Heart left ventricle (tissue), 16 donors: ENCODE data around the gene PPM1L. TPM values are rescaled to one million over a fixed set of nuclear protein-coding genes. Genes with fewer than 3 reads are reported as not detected.
A peak's percentile ranks its signal among the peaks of the same experiment; 100 is the strongest.

Experiments
- ATAC-seq, 4 donors: fragments of 200-7000 bp; cut with Tn5 transposase; one replicate each; pipeline ENCODE4 v1.9.1; 2020 to 2022; ENCODE audit warnings: moderate library complexity in 4 of 4, mild to moderate bottlenecking in 3 of 4, moderate number of reproducible peaks in 1 of 4
- DNase-seq, 5 donors: peaks; one replicate each; pipeline ENCODE4 v3.0.0-alpha.2; 2020
- H3K27ac ChIP-seq, 12 donors: fragments of 200-600 bp; sonication (generic) in 4 of 12; one replicate each; pipeline versions ENCODE4 v1.5.0 to v1.8.0; 2016 to 2022; ENCODE audit warnings: mild to moderate bottlenecking in 2 of 12
- H3K27me3 ChIP-seq, 9 donors: fragments of 200-600 bp; sonication (generic) in 2 of 9; one replicate each; pipeline versions ENCODE4 v1.5.1 to v1.8.0; 2016 to 2022; ENCODE audit warnings: mild to moderate bottlenecking in 3 of 9
- H3K36me3 ChIP-seq, 9 donors: fragments of 200-600 bp; sonication (generic) in 2 of 9; one replicate each; pipeline versions ENCODE4 v1.5.0 to v1.8.0; 2018 to 2022; ENCODE audit warnings: mild to moderate bottlenecking in 2 of 9
- H3K4me1 ChIP-seq, 12 donors: fragments of 200-600 bp; sonication (generic) in 4 of 12; one replicate each; pipeline versions ENCODE4 v1.5.0 to v1.8.0; 2016 to 2022; ENCODE audit warnings: mild to moderate bottlenecking in 3 of 12
- H3K4me3 ChIP-seq, 12 donors: fragments of 200-600 bp; sonication (generic) in 4 of 12; one replicate each; pipeline versions ENCODE4 v1.5.0 to v1.8.0; 2017 to 2022; ENCODE audit warnings: mild to moderate bottlenecking in 9 of 12, moderate library complexity in 4 of 12
- H3K9me3 ChIP-seq, 12 donors: fragments of 200-600 bp; sonication (generic) in 4 of 12; one replicate each; pipeline versions ENCODE4 v1.5.0 to v1.8.0; 2016 to 2022; ENCODE audit warnings: mild to moderate bottlenecking in 1 of 12
- POLR2A ChIP-seq, 2 donors: fragments of 450-650 bp; IDR thresholded peaks; one replicate each; pipeline ENCODE4 v1.6.1; 2017; ENCODE audit warnings: antibody characterized with exemption in 2 of 2, mild to moderate bottlenecking in 2 of 2, moderate library complexity in 2 of 2
- WGBS, 4 donors: extraction: QIAGEN DNeasy Blood & Tissue Kit in 2 of 4; methylation state at CpG; one replicate each; pipeline versions ENCODE4 v1.1.5 to v1.1.7; 2013 to 2018; 5-methylcytosine and 5-hydroxymethylcytosine counted together
- intact Hi-C, 10 donors: fragments of 100-400 bp; cut with DNase I; formaldehyde crosslinking; loops; one replicate each; pipeline versions ENCODE4 v1.11.1 to v1.14.2; 2022
- polyA plus RNA-seq, 2 donors: library from polyadenylated mRNA; stranded (reverse); fragments of 200-250 nt; gene quantifications; one replicate each; pipeline ENCODE4 v1.2.3, GENCODE V29; 2013
- total RNA-seq, 9 donors: library from RNA; depleted of rRNA in 2 of 9; stranded (reverse); fragments of >200 nt in 2 of 9; fragmentation: NEBNext Ultra II Directional in 3 of 9; extraction: Animal tissue kit (Norgen Biotek cat#: 25700) in 3 of 9; gene quantifications; one replicate each; pipeline versions ENCODE4 v1.1.0 to v1.2.4, GENCODE V29; 2016 to 2023
- TF ChIP-seq, protein P1 (sequence below), 12 donors: fragments of 200-600 bp; sonication (generic) in 4 of 12; IDR thresholded peaks; one replicate each; pipeline versions ENCODE4 v1.5.0 to v1.8.0; 2018 to 2022; ENCODE audit warnings: antibody characterized with exemption in 12 of 12, mild to moderate bottlenecking in 5 of 12
- donor health status: ischemic (EF 13 %, LVEDD 7.1; RV severe dilation, severe dysfunction).
- donor health status: healthy with polysubstance abuse.
- donor health status: DM: no; HTN: yes; CAD: no.
- donor health status: DM: no; HTN: no; CAD: no.
- donor health status: ischemic (EF 25% LVEDD 6.9; RV normal size, moderate dysfunction).
- donor health status: ischemic (EF 25% LVEDD 5.7; RV mildly dilated, moderate dysfunction).
- donor health status: healthy.
- donor health status: DM: yes; HTN: yes; CAD: no.
- donor health status: ischemic (EF 35%, LVEDD 5.7; RV mildly dilated, moderate dysfunction).
- donor health status: nonischemic (EF 11% LVEDD 7.7; RV severe dilation, severe dysfunction).
- donor health status: DM: yes; HTN: yes; CAD: no.
- donor health status: PGD.
- donor health status: ischemic (EF 29% LVEDD 5.4; RV normal size, mild dysfunction).
- donor health status: nonischemic (EF 23%, LVEDD 6.1; RV moderate dilation, normal function).

PPM1L gene
- total and polyA plus RNA-seq, 11 donors = 6.2 to 89.6 (median 41.7) TPM

DNA sequence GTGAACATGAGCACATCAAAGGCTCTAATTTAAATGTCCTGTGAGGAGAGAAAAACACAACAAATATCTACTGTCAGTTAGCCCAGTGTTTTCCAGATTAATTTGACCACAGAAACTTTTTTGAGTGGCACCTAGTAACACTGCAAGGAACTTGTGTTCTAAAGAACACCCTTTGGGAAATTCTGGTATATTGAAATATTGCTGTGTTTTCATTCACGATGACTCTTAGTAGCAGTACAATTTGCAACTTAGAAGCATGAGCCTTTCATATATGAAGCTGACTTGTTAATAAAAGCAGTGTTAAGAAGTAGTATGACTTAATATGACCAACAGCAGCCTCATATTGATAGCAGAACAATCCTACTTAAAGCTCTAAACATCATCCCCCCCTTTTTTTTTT lies 317.1 kb downstream of the PPM1L start:
- Histone ChIP-seq H3K27ac (no peak overlapping the region), H3K4me1 (peaks cover 0 to 33% (median 6%) of the 10 kb centered on the region in 12 donors), H3K36me3 (peaks cover 0 to 5% (median 0%) of the 10 kb centered on the region in 9 donors), H3K9me3 (no peaks in the 10 kb centered on the region), H3K27me3 (no peaks in the 10 kb centered on the region), H3K4me3 (no peak overlapping the region)
- no peak for DNase-seq
- intact Hi-C loops = loop anchor here in 1 of 10 donors (10.0 kb wide), 1 partner anchor 342 kb away; no protein-coding TSS in a partner anchor
- TF ChIP-seq, protein P1, sequence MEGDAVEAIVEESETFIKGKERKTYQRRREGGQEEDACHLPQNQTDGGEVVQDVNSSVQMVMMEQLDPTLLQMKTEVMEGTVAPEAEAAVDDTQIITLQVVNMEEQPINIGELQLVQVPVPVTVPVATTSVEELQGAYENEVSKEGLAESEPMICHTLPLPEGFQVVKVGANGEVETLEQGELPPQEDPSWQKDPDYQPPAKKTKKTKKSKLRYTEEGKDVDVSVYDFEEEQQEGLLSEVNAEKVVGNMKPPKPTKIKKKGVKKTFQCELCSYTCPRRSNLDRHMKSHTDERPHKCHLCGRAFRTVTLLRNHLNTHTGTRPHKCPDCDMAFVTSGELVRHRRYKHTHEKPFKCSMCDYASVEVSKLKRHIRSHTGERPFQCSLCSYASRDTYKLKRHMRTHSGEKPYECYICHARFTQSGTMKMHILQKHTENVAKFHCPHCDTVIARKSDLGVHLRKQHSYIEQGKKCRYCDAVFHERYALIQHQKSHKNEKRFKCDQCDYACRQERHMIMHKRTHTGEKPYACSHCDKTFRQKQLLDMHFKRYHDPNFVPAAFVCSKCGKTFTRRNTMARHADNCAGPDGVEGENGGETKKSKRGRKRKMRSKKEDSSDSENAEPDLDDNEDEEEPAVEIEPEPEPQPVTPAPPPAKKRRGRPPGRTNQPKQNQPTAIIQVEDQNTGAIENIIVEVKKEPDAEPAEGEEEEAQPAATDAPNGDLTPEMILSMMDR (IDR thresholded peaks at IDR 0.05) = no peak
- TF ChIP-seq POLR2A (IDR thresholded peaks at IDR 0.05) = no peak
- ATAC-seq = no peak
- 91 to 100% (median 97%) methylated on average over 1 of the region's 1 CpG for WGBS, 4 donors

DNA sequence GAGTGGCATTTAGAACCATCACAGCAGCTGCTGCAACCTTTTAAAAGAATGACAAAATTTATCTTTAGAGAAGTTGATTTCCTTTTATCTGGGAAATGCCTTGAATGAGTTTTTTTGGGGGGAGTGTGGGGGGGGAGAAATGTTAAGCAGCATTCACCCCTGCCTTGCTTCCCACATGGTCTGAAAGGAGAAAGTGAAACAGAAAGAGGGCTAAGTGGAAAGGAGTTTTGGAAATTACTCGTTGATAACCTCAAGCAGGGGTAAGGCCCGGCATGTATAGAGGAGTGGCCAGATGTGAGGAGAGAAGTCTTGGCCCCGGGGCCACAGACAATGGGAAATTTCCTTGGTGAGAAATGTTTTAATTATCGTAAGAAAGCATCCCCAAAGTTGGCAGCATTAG lies 325.6 kb downstream of the PPM1L start:
- peak overlapping the region in 10 of 12 donors; percentile 15 to 65 (median 42) for H3K27ac ChIP-seq

DNA sequence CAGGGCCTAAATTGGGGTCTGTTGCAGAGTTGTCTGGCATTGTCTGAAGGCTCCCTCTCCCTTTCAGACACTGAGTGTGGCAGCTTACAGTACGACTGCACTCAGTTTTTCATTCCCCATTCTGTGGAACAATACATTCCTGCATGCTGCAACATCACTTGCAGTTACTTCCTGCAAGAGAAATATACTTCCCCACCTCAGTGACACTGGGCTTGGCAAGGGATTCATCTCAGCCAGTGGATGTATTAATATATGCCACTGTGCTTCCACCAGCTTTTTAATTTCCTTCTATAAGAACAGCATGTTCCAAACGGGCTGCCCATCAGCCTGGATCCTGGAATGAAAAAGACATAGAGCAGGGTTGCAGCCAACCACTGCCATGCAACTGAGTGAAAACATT lies 326.0 kb downstream of the PPM1L start:
- Histone ChIP-seq H3K27ac (peak overlapping the region in 11 of 12 donors; percentile 12 to 65 (median 40)), H3K4me3 (peak overlapping the region in 1 of 12 donors; percentile 19), H3K36me3 (peaks cover 0 to 43% (median 19%) of the 10 kb centered on the region in 9 donors), H3K9me3 (no peaks in the 10 kb centered on the region), H3K27me3 (no peaks in the 10 kb centered on the region), H3K4me1 (peaks cover 0 to 28% (median 11%) of the 10 kb centered on the region in 12 donors)
- TF ChIP-seq POLR2A (IDR thresholded peaks at IDR 0.05) = no peak
- TF ChIP-seq, protein P1 (IDR thresholded peaks at IDR 0.05) = no peak
- 11 to 34% (median 22%) methylated on average over 2 of the region's 2 CpGs for WGBS, 4 donors
- DNase-seq (peak in 1 of 5 donors; percentile 66), ATAC-seq (peak; percentile 79 to 91 (median 90))
- intact Hi-C loops = no loop called here

More for the DNA sequence above, 325.6 kb downstream of the PPM1L start:
- no peak for TF ChIP-seq POLR2A (IDR thresholded peaks at IDR 0.05)
- TF ChIP-seq, protein P1 (IDR thresholded peaks at IDR 0.05) = no peak
- Histone ChIP-seq H3K9me3 (no peaks in the 10 kb centered on the region), H3K4me1 (peaks cover 0 to 28% (median 11%) of the 10 kb centered on the region in 12 donors), H3K4me3 (peak overlapping the region in 1 of 12 donors; percentile 19), H3K27me3 (no peaks in the 10 kb centered on the region), H3K36me3 (peaks cover 0 to 39% (median 17%) of the 10 kb centered on the region in 9 donors)
- no peak for DNase-seq
- peak in 3 of 4 donors; percentile 15 to 29 (median 25) for ATAC-seq
- intact Hi-C loops = no loop called here
- WGBS, 4 donors = 26 to 39% (median 34%) methylated on average over 4 of the region's 4 CpGs

DNA sequence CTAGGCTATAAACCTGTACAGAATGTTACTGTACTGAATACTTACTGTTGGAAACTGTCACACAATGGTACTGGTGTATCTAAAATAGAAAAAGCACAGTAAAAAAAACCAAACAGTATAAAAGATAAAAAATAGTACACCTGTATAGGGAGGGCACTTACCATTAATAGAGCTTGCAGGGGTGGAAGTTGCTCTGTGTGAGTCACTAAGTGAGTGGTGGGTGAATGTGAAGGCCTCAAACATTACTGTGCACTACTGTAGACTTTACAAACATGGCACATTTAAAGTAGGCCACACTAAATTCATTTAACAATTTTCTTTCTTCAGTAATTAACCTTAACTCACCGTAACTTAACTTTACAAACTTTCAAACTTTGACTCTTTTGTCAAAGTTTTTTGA lies 327.1 kb downstream of the PPM1L start:
- DNase-seq (no peak), ATAC-seq (peak in 1 of 4 donors; percentile 32)
- no peaks in the 10 kb centered on the region for H3K27me3 ChIP-seq
- WGBS, 4 donors = 96 to 100% (median 99%) methylated on average over 1 of the region's 1 CpG
- intact Hi-C loops = no loop called here
- H3K9me3 ChIP-seq = no peaks in the 10 kb centered on the region
- H3K4me1 ChIP-seq = peaks cover 0 to 25% (median 10%) of the 10 kb centered on the region in 12 donors
- no peak overlapping the region for H3K4me3 ChIP-seq
- H3K27ac ChIP-seq = peak overlapping the region in 4 of 12 donors; percentile 12 to 65 (median 53)
- H3K36me3 ChIP-seq = peaks cover 0 to 54% (median 19%) of the 10 kb centered on the region in 9 donors
- TF ChIP-seq, protein P1 (IDR thresholded peaks at IDR 0.05) = no peak
